Omental fat pad (tissue), 4 donors: ENCODE data around the gene SV2A. TPM values are rescaled to one million over a fixed set of nuclear protein-coding genes. Genes with fewer than 3 reads are reported as not detected.
A peak's percentile ranks its signal among the peaks of the same experiment; 100 is the strongest.
"Not testable (repeated sequence)": the region's sequence is repeated elsewhere in the genome, so short reads cannot be mapped to it uniquely, and the experiment has no call there.

Source experiments
- ATAC-seq: fragments of 150-250 bp; one replicate; pipeline ENCODE4 v1.9.1; 2016; ENCODE audit warnings: mild to moderate bottlenecking, moderate library complexity; ENCODE audit not compliant: low FRiP score
- DNase-seq: peaks from one replicate; pipeline ENCODE4 v3.0.0-alpha.2; 2019; ENCODE audit warnings: low spot score
- CTCF ChIP-seq, 3 donors: fragments of 450-650 bp; IDR thresholded peaks; one replicate each; pipeline ENCODE4 v1.5.1; 2016 to 2017; ENCODE audit warnings: antibody characterized with exemption in 3 of 3, mild to moderate bottlenecking in 3 of 3, moderate library complexity in 2 of 3
- total RNA-seq, 4 donors: library from RNA; depleted of rRNA; stranded (reverse); fragments of >200 nt; gene quantifications; one replicate each; pipeline ENCODE4 v1.1.0, GENCODE V29; 2016

The SV2A gene
- 1 to 10 TPM in 1 of 4 donors, under 1 TPM in 3; 0.48 to 1.3 (median 0.70) TPM for total RNA-seq

- DNase-seq (no peak), ATAC-seq (no peak)
- no peak for TF ChIP-seq CTCF (IDR thresholded peaks at IDR 0.05)
Observed at GRCh38 chr1:149917571-149918144, at the start of gene SV2A. Gene SV2A, minus strand, starts transcription at chr1:149917844. Its CDS starts 4,004 bp downstream, at chr1:149913840.

GRCh38 chr1:149967041-149967440 lies 49.4 kb upstream of the SV2A start:
- no peak for TF ChIP-seq CTCF (IDR thresholded peaks at IDR 0.05)
- DNase-seq (no peak), ATAC-seq (no peak)

GRCh38 chr1:149966405-149966804 lies 48.8 kb upstream of the SV2A start:
- no peak for ATAC-seq
- TF ChIP-seq CTCF (IDR thresholded peaks at IDR 0.05), result no peak
- DNase-seq, result no peak

- no peak for ATAC-seq
- DNase-seq, result no peak
- no peak for TF ChIP-seq CTCF (IDR thresholded peaks at IDR 0.05)
Observed at GRCh38 chr1:149965440-149965839, 47.8 kb upstream of the SV2A start.

- TF ChIP-seq CTCF (IDR thresholded peaks at IDR 0.05), result no peak
- no peak for DNase-seq
- no peak for ATAC-seq
Observed at GRCh38 chr1:149963358-149963757, 45.7 kb upstream of the SV2A start.

GRCh38 chr1:149962736-149963135 lies 45.1 kb upstream of the SV2A start:
- ATAC-seq (no peak), DNase-seq (no peak)
- no peak for TF ChIP-seq CTCF (IDR thresholded peaks at IDR 0.05)

- no peak for DNase-seq
- ATAC-seq, result peak; percentile 85
- TF ChIP-seq CTCF (IDR thresholded peaks at IDR 0.05), result peak in 2 of 3 donors; percentile 19 to 71
Observed at GRCh38 chr1:149962039-149962647, 44.5 kb upstream of the SV2A start.

- DNase-seq, ATAC-seq: not testable (repeated sequence)
Observed at GRCh38 chr1:149957548-149957947, 39.9 kb upstream of the SV2A start.
